Subcutaneous abdominal adipose tissue (tissue), 5 donors: Measurements from ENCODE around the gene CNOT4.

Experiments
- H3K27ac ChIP-seq: one replicate; pipeline ENCODE4 v1.7.0; 2013; ENCODE audit warnings: low read depth, mild to moderate bottlenecking, inconsistent platforms, low read length, moderate library complexity
- H3K27me3 ChIP-seq, 5 donors: one replicate each; pipeline ENCODE4 v1.7.0; 2013; ENCODE audit warnings: low read length in 5 of 5, inconsistent platforms in 1 of 5; ENCODE audit not compliant: control insufficient read depth in 5 of 5, insufficient read depth in 4 of 5
- H3K36me3 ChIP-seq, 5 donors: one replicate each; pipeline ENCODE4 v1.7.0; 2013; ENCODE audit warnings: low read length in 5 of 5; ENCODE audit not compliant: control insufficient read depth in 5 of 5, insufficient read depth in 5 of 5
- H3K4me1 ChIP-seq, 5 donors: one replicate each; pipeline ENCODE4 v1.7.0; 2013; ENCODE audit warnings: low read length in 5 of 5, mild to moderate bottlenecking in 3 of 5, moderate library complexity in 1 of 5; ENCODE audit not compliant: control insufficient read depth in 5 of 5, insufficient read depth in 5 of 5
- H3K4me3 ChIP-seq, 5 donors: one replicate each; pipeline ENCODE4 v1.7.0; 2013; ENCODE audit warnings: low read length in 5 of 5, low read depth in 1 of 5
- H3K9ac ChIP-seq, 5 donors: one replicate each; pipeline ENCODE4 v1.7.0; 2013; ENCODE audit warnings: low read length in 5 of 5, mild to moderate bottlenecking in 4 of 5, moderate library complexity in 3 of 5
- H3K9me3 ChIP-seq, 5 donors: one replicate each; pipeline ENCODE4 v1.7.0; 2013; ENCODE audit warnings: low read length in 5 of 5; ENCODE audit not compliant: control insufficient read depth in 5 of 5
- donor health status: healthy.
- donor health status: healthy.
- donor health status: healthy.
- donor health status: healthy.
- donor health status: healthy.

CNOT4 gene

DNA sequence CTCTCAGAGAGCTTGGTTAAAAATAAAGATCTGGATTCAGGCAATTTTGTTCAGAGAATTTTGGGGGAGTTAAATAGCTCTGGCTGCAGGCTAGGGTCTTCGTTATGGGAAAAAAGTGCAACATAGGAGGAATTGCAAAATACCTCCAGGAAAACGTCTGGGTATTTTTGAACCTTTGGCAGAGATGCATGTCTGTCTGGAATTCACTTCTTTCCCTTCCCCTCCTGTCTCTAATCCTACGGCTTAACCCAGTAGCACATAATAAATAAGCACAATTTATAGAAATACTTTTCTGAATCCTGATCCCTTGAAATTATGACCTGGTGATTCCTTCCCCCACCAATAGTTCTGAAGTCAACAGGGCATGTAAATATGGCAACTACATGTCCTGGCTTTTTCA is 28.5 kb upstream of the CNOT4 start:
- no peaks in the 10 kb centered on the region for H3K36me3 ChIP-seq
- no peak overlapping the region for H3K27ac ChIP-seq
- H3K9ac ChIP-seq, result no peak overlapping the region
- H3K27me3 ChIP-seq, result no peaks in the 10 kb centered on the region
- H3K4me3 ChIP-seq, result no peak overlapping the region
- H3K9me3 ChIP-seq, result no peaks in the 10 kb centered on the region
- H3K4me1 ChIP-seq, result peaks cover 0 to 11% (median 6%) of the 10 kb centered on the region in 5 donors

GRCh38 chr7:135537905-135538304 is 28.0 kb upstream of the CNOT4 start:
- Histone ChIP-seq H3K4me1 (peaks cover 0 to 11% (median 6%) of the 10 kb centered on the region in 5 donors), H3K27me3 (no peaks in the 10 kb centered on the region), H3K4me3 (no peak overlapping the region), H3K27ac (no peak overlapping the region), H3K9ac (no peak overlapping the region), H3K9me3 (no peaks in the 10 kb centered on the region), H3K36me3 (no peaks in the 10 kb centered on the region)

- Histone ChIP-seq H3K9me3 (no peaks in the 10 kb centered on the region), H3K4me1 (peaks cover 0 to 11% (median 6%) of the 10 kb centered on the region in 5 donors), H3K27me3 (no peaks in the 10 kb centered on the region), H3K27ac (no peak overlapping the region), H3K4me3 (no peak overlapping the region), H3K9ac (no peak overlapping the region), H3K36me3 (no peaks in the 10 kb centered on the region)
Measured at GRCh38 chr7:135537453-135537852, 27.6 kb upstream of the CNOT4 start.

GRCh38 chr7:135536150-135536549 is 26.2 kb upstream of the CNOT4 start:
- H3K27me3 ChIP-seq, result no peaks in the 10 kb centered on the region
- H3K9ac ChIP-seq, result no peak overlapping the region
- H3K4me1 ChIP-seq, result peaks cover 0 to 11% (median 6%) of the 10 kb centered on the region in 5 donors
- H3K36me3 ChIP-seq, result no peaks in the 10 kb centered on the region
- H3K4me3 ChIP-seq, result no peak overlapping the region
- H3K27ac ChIP-seq, result no peak overlapping the region
- H3K9me3 ChIP-seq, result no peaks in the 10 kb centered on the region

GRCh38 chr7:135527025-135527424 is 17.1 kb upstream of the CNOT4 start:
- Histone ChIP-seq H3K27ac (no peak overlapping the region), H3K4me3 (no peak overlapping the region), H3K36me3 (no peaks in the 10 kb centered on the region), H3K9me3 (peaks cover 0 to 4% (median 0%) of the 10 kb centered on the region in 5 donors), H3K9ac (no peak overlapping the region), H3K4me1 (no peaks in the 10 kb centered on the region), H3K27me3 (no peaks in the 10 kb centered on the region)

DNA sequence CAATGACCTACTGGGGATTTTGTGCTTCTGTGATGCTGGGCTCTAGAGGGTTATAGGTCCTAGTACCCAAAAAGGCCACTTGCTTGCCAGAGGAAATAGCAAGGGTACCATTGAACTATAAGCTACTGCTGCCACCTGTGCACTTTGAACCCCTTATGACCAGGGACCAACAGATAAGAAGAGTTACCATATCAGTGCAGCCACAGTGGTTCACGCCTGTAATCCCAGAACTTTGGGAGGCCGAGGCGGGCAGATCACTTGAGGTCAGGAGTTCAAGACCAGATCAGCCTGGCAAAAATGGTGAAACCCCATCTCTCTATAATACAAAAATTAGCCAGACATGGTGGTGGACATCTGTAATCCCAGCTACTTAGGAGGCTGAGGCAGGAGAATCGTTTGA is 15.5 kb upstream of the CNOT4 start:
- Histone ChIP-seq H3K9ac (no peak overlapping the region), H3K9me3 (peaks cover 0 to 4% (median 0%) of the 10 kb centered on the region in 5 donors), H3K27me3 (no peaks in the 10 kb centered on the region), H3K4me1 (no peaks in the 10 kb centered on the region), H3K27ac (no peak overlapping the region), H3K36me3 (no peaks in the 10 kb centered on the region), H3K4me3 (no peak overlapping the region)

DNA sequence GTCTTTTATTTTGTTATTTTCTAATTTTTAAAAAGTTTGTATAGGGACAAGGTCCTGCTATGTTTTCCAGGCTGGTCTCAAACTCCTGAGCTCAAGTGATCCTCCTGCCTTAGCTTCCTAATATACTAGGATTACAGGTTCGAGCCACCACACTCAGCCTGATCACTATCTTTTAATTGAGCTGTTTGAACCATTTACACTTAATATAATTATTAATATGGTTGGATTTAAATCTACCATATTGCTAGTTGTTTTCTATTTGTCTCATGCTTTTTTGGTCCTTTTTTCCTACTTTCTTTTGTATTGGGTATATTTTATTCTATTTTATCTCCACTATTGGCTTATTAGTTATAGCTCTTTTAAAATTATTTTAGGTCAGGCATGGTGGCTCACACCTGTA is 13.2 kb upstream of the CNOT4 start:
- Histone ChIP-seq H3K27ac (no peak overlapping the region), H3K27me3 (no peaks in the 10 kb centered on the region), H3K4me3 (no peak overlapping the region), H3K9me3 (peaks cover 0 to 4% (median 0%) of the 10 kb centered on the region in 5 donors), H3K36me3 (no peaks in the 10 kb centered on the region), H3K9ac (no peak overlapping the region), H3K4me1 (no peaks in the 10 kb centered on the region)

GRCh38 chr7:135522509-135522908 is 12.6 kb upstream of the CNOT4 start:
- no peak overlapping the region for H3K4me3 ChIP-seq
- no peak overlapping the region for H3K27ac ChIP-seq
- no peaks in the 10 kb centered on the region for H3K27me3 ChIP-seq
- no peaks in the 10 kb centered on the region for H3K4me1 ChIP-seq
- peaks cover 0 to 4% (median 0%) of the 10 kb centered on the region in 5 donors for H3K9me3 ChIP-seq
- no peak overlapping the region for H3K9ac ChIP-seq
- no peaks in the 10 kb centered on the region for H3K36me3 ChIP-seq

DNA sequence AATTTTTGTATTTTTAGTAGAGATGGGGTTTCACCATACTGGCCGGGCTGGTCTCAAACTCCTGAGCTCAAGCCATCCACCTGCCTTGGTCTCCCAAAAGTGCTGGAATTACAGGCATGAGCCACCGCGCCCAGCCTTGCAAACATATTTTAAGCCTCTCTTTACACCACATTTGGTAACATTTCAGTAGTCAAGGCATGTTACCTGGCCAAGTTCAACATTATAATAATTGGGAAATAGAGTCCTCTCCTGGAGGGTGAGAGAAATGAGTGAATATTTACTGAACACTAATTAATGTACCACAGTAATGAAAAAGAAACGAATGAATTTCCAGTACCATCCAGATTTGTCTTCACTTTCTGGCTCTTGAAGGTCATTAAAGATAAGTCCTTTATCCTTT is 10.0 kb upstream of the CNOT4 start:
- Histone ChIP-seq H3K9me3 (peaks cover 0 to 4% (median 0%) of the 10 kb centered on the region in 5 donors), H3K36me3 (no peaks in the 10 kb centered on the region), H3K27me3 (no peaks in the 10 kb centered on the region), H3K4me3 (no peak overlapping the region), H3K9ac (no peak overlapping the region), H3K4me1 (no peaks in the 10 kb centered on the region), H3K27ac (no peak overlapping the region)

- Histone ChIP-seq H3K4me1 (no peaks in the 10 kb centered on the region), H3K27me3 (no peaks in the 10 kb centered on the region), H3K9ac (no peak overlapping the region)
Measured at GRCh38 chr7:135519233-135519688, 9.4 kb upstream of the CNOT4 start.

GRCh38 chr7:135518748-135519147 is 8.8 kb upstream of the CNOT4 start:
- no peaks in the 10 kb centered on the region for H3K4me1 ChIP-seq
- no peak overlapping the region for H3K27ac ChIP-seq
- H3K9me3 ChIP-seq, result peaks cover 0 to 4% (median 0%) of the 10 kb centered on the region in 5 donors
- no peaks in the 10 kb centered on the region for H3K27me3 ChIP-seq
- no peak overlapping the region for H3K4me3 ChIP-seq
- no peaks in the 10 kb centered on the region for H3K36me3 ChIP-seq
- H3K9ac ChIP-seq, result no peak overlapping the region

More at GRCh38 chr7:135519233-135519688, 9.4 kb upstream of the CNOT4 start:
- no peak overlapping the region for H3K27ac ChIP-seq
- peaks cover 0 to 4% (median 0%) of the 10 kb centered on the region in 5 donors for H3K9me3 ChIP-seq
- H3K4me3 ChIP-seq, result no peak overlapping the region
- H3K36me3 ChIP-seq, result no peaks in the 10 kb centered on the region
